Esophagus muscularis mucosa (tissue), 4 donors: ENCODE results near the gene SIGLEC11. TPM values are rescaled to one million over a fixed set of nuclear protein-coding genes. Genes with fewer than 3 reads are reported as not detected.

Experiments
- DNase-seq: peaks from one replicate; pipeline ENCODE4 v3.0.0-alpha.2; 2017; ENCODE audit errors: extremely low spot score
- H3K27ac ChIP-seq, 4 donors: fragments of 200-600 bp; sonication (generic); replicated peaks in 1 of 4; 1 replicate in 3 of 4; 2 replicates in 1 of 4; pipeline ENCODE4 v1.5.1; 2016 to 2019; ENCODE audit warnings: mild to moderate bottlenecking in 1 of 4
- H3K27me3 ChIP-seq, 4 donors: fragments of 200-600 bp; sonication (generic); one replicate each; pipeline versions ENCODE4 v1.5.1 to v1.6.0; 2016 to 2019
- H3K36me3 ChIP-seq, 4 donors: fragments of 200-600 bp; sonication (generic); one replicate each; pipeline ENCODE4 v1.5.1; 2016 to 2019
- H3K4me1 ChIP-seq, 4 donors: fragments of 200-600 bp; sonication (generic); one replicate each; pipeline ENCODE4 v1.5.1; 2016 to 2019
- H3K4me3 ChIP-seq, 4 donors: fragments of 200-600 bp; sonication (generic); 1 replicate in 2 of 4; 2 replicates in 2 of 4; pipeline ENCODE4 v1.5.1; 2016 to 2019; ENCODE audit warnings: mild to moderate bottlenecking in 4 of 4, moderate library complexity in 1 of 4
- H3K9me3 ChIP-seq, 4 donors: fragments of 200-600 bp; sonication (generic); 1 replicate in 3 of 4; 2 replicates in 1 of 4; pipeline ENCODE4 v1.5.1; 2016 to 2019
- CTCF ChIP-seq, 3 experiments: fragments of 200-600 bp in 2 of 3; fragments of 450-650 bp in 1 of 3; sonication (generic) in 2 of 3; IDR thresholded peaks; one replicate each; pipeline ENCODE4 v1.5.1; 2017 to 2019; ENCODE audit warnings: antibody characterized with exemption in 3 of 3, mild to moderate bottlenecking in 2 of 3, moderate library complexity in 1 of 3
- EP300 ChIP-seq: sonication (generic); formaldehyde crosslinking; IDR thresholded peaks from one replicate; pipeline ENCODE4 v1.6.1; 2017; ENCODE audit warnings: antibody characterized with exemption
- POLR2A ChIP-seq: fragments of 450-650 bp; IDR thresholded peaks from one replicate; pipeline ENCODE4 v1.6.1; 2017; ENCODE audit warnings: antibody characterized with exemption, moderate library complexity, mild to moderate bottlenecking, low read depth
- POLR2AphosphoS5 ChIP-seq, 2 donors: sonication (generic); formaldehyde crosslinking; IDR thresholded peaks; one replicate each; pipeline ENCODE4 v1.6.1; 2017; ENCODE audit warnings: antibody characterized with exemption in 2 of 2
- WGBS: methylation state at CpG from one replicate; pipeline ENCODE4 v1.1.5; 2018; 5-methylcytosine and 5-hydroxymethylcytosine counted together
- intact Hi-C: fragments of 100-400 bp; cut with DNase I; formaldehyde crosslinking; loops from one replicate; pipeline ENCODE4 v1.15.1; 2023
- total RNA-seq, 4 donors: library from RNA; depleted of rRNA; stranded (reverse); fragments of >200 nt; gene quantifications; one replicate each; pipeline versions ENCODE4 v1.1.0 to v1.2.1, GENCODE V29; 2016

SIGLEC11 gene
- total RNA-seq, 4 donors from 2014 or later: 0.50 to 2.9 (median 1.4) TPM

GRCh38 chr19:49921871-49922795 is 38.8 kb downstream of the SIGLEC11 start:
- H3K4me1 ChIP-seq: peaks cover 3 to 45% (median 22%) of the 10 kb centered on the region in 4 donors
- intact Hi-C loops: no loop called here
- peaks cover 9 to 85% (median 70%) of the 10 kb centered on the region in 4 donors for H3K36me3 ChIP-seq
- DNase-seq: no peak
- no peaks in the 10 kb centered on the region for H3K9me3 ChIP-seq
- H3K27me3 ChIP-seq: no peaks in the 10 kb centered on the region
- WGBS: 86% methylated on average over 14 of the region's 22 CpGs
- TF ChIP-seq POLR2A (no peak), CTCF (IDR thresholded peaks at IDR 0.05) (no peak)
- H3K27ac ChIP-seq: no peak overlapping the region
- H3K4me3 ChIP-seq: no peak overlapping the region

GRCh38 chr19:49920624-49921363 is 40.2 kb downstream of the SIGLEC11 start:
- no peaks in the 10 kb centered on the region for H3K27me3 ChIP-seq
- H3K36me3 ChIP-seq: peaks cover 9 to 85% (median 63%) of the 10 kb centered on the region in 4 donors
- DNase-seq: no peak
- no peak overlapping the region for H3K4me3 ChIP-seq
- no peaks in the 10 kb centered on the region for H3K9me3 ChIP-seq
- TF ChIP-seq CTCF (IDR thresholded peaks at IDR 0.05) (no peak), POLR2AphosphoS5 (IDR thresholded peaks at IDR 0.05) (no peak), POLR2A (no peak), EP300 (no peak)
- WGBS: 95% methylated on average over 17 of the region's 24 CpGs
- intact Hi-C loops: no loop called here
- peaks cover 3 to 36% (median 16%) of the 10 kb centered on the region in 4 donors for H3K4me1 ChIP-seq
- no peak overlapping the region for H3K27ac ChIP-seq

- Histone ChIP-seq H3K36me3 (peaks cover 9 to 80% (median 68%) of the 10 kb centered on the region in 4 donors), H3K27ac (no peak overlapping the region), H3K27me3 (no peaks in the 10 kb centered on the region), H3K4me3 (no peak overlapping the region), H3K9me3 (no peaks in the 10 kb centered on the region), H3K4me1 (peaks cover 0 to 17% (median 4%) of the 10 kb centered on the region in 4 donors)
- 91% methylated on average over 8 of the region's 8 CpGs for WGBS
- intact Hi-C loops: no loop called here
- TF ChIP-seq POLR2AphosphoS5 (IDR thresholded peaks at IDR 0.05): no peak
- no peak for TF ChIP-seq EP300
- no peak for DNase-seq
These were observed 42.9 kb downstream of the SIGLEC11 start for GRCh38 chr19:49918089-49918488.

DNA sequence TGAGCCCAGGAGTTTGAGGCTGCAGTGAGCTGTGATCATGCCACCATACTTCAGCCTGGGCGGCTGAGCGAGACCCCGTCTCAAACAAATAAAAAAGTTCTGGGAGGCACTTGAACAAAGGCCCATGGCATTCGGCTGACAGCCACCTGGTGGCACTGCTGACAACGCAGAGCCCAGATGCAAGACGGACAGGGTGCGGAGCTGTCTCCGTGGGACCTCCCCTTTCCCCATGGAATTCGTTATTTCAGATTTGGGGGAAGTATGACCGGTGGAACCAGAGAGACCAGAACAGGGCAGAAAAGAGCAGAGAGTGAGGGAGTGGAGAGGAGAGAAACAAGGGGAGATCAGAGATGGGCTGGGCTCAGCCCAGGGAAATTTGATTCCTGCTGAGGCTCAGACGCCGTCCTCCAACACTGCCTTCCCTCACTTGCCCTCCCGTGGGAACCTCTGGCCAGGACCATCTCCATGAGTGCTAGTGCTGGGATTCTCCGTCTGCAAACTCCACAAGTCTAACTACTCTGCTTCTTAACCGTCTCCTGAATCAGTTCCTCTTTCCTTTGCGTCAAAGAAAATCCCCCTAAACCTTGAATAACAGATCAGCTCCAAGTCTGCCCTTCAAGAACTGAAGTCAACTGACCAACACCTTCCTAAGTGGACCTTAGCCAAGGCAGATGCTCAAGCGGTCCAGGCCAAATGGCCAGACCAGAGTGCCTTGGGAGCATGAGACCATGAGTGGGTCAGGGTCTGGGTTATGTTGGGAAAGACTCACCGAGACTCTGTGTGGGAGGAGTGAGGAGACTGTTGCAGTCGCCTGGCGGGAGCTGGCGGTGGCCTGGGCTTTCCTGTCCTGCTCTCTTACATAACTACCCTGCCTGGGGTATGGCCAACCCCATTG is 43.9 kb downstream of the SIGLEC11 start:
- DNase-seq: no peak
- Histone ChIP-seq H3K27ac (no peak overlapping the region), H3K9me3 (no peaks in the 10 kb centered on the region), H3K36me3 (peaks cover 4 to 78% (median 61%) of the 10 kb centered on the region in 4 donors), H3K27me3 (no peaks in the 10 kb centered on the region), H3K4me3 (no peak overlapping the region), H3K4me1 (peaks cover 0 to 14% (median 10%) of the 10 kb centered on the region in 4 donors)
- intact Hi-C loops: no loop called here
- WGBS: 81% methylated on average over 15 of the region's 21 CpGs
- no peak for TF ChIP-seq POLR2AphosphoS5 (IDR thresholded peaks at IDR 0.05)
- no peak for TF ChIP-seq CTCF (IDR thresholded peaks at IDR 0.05)
- no peak for TF ChIP-seq EP300
- no peak for TF ChIP-seq POLR2A
